ENCODE measurements around the gene SGTA.
A peak's percentile ranks its signal among the peaks of the same experiment; 100 is the strongest.

Gene SGTA

DNA sequence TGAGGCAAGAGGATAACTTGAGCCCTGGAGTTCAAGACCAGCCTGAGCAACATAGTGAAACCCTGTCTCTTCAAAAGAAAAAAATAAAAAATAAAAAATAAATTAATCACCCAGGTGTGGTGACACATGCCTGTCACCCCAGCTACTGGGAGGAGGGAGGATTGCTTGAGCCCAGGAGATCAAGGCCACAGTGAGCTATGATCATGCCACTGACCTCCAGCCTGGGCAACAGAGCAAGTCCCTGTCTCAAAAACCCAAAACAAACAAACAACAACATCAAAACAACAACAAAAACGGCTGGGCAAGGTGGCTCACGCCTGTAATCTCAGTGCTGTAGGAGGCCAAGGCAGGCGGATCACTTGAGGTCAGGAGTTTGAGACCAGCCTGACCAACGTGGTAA is 39.0 kb downstream of the SGTA start:
- FAIRE-seq: no peak

DNA sequence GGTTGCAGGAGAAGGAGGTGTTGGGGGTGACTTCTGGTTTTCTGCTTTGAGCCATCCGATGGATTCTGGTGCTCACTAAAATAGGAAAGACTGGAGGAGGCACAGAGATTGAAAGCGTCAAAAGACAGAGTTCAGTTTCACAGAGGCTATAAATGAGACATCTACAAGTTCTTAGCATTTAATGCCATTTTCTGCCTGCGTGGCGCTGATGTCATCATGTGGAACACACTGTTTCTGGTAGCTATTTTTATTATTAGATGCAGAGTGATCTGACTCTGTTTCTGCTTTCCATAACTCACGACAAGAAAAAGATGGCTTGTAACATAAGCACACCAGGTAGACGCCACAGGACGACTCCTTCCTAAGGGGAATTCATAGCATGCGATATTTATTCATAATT is 40.0 kb downstream of the SGTA start:
- no peak for FAIRE-seq

DNA sequence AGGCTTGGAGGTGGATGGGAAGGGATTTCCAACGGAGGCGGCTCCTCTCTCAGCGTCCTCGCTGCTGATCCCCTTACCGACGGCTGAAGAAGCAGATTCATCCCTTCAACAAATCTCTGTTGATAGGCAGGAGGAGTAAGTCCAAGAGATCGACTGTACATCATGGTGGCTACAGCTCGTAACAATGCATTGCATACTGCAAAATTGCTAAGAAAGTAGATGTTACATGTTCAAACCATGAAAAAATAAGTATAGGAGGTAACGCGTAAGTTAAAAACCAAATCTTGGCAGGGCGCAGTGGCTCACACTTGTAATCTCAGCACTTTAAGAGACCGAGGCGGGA is 42.8 kb downstream of the SGTA start:
- no peak for FAIRE-seq

DNA sequence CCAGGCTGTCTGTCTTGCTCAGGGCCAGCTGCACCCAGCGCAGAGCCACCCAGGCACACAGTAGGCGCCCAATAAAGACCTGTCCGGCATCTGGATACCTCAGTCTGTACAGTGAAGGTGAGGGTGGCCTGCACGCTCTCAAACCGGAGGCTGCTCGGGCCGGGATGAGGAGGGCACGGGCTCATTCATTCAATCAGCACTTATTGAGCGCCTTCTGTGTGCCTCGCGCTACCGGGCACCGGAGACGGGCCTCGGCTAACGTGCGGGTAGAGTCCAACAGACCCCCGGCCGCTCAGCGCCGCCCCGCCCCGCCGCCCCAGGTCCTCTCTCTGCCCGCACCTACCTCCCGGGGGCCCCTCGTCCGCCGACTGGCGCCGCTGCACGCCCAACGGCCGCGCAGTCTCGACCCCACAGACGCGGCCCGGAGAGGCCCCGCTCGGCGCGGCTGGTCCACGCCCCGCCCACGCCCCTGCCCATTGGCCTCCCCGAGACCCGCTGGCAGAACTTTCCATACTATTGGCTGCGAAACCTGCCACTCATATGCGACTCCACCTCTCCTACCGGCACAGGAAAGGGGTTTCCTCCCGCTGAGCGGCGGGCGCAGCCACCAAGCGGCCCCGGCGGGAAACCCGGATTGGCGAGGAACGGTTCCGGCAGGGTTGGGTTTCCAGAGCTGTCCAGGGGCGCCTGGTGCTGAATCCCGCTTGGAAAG is 43.3 kb downstream of the SGTA start, which contains the start of gene SLC39A3:
TSS of gene SLC39A3 (minus strand) at position 416 of the 712 bp plus-strand sequence. CDS start 2,760 bp downstream, outside the sequence.
- FAIRE-seq: peak; percentile 3

DNA sequence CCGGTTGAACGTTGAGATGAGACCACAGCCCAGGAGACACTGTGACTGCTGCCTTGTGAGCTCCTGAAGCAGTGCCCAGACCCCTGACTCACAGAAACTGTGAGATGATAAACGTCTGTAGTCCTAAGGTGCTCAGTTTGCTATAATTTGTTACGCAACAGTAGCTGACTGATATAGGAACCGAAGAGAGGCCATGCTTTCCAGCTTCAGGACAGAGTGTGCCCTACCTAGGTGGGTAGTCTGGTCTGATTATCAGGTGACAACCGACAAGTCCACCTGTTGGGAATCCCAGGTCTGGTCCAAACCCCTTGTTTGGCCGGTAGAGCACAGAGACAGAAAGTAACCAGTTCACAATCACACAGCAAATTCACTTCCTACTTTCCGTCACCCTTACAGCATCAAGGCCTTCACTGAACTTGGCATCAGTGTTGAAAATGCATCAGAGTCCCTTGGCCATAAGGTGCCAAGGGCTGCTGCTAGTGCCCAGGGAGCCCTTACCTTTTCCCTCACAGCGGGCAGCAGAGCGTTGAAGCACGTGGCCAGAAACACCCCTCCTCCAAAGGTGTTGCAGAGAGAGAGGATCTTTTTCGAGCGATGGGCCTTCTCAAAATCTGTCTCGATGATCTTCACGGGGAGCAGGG is 46.4 kb downstream of the SGTA start:
- FAIRE-seq: no peak

GRCh38 chr19:2735374-2735773 is 47.7 kb downstream of the SGTA start:
- no peak for FAIRE-seq

GRCh38 chr19:2734589-2735288 is 48.3 kb downstream of the SGTA start:
- FAIRE-seq: no peak

- FAIRE-seq: no peak
These were observed 49.0 kb downstream of the SGTA start for GRCh38 chr19:2733930-2734588.

- FAIRE-seq: no peak
These were observed 50.2 kb downstream of the SGTA start for GRCh38 chr19:2732883-2733282.

DNA sequence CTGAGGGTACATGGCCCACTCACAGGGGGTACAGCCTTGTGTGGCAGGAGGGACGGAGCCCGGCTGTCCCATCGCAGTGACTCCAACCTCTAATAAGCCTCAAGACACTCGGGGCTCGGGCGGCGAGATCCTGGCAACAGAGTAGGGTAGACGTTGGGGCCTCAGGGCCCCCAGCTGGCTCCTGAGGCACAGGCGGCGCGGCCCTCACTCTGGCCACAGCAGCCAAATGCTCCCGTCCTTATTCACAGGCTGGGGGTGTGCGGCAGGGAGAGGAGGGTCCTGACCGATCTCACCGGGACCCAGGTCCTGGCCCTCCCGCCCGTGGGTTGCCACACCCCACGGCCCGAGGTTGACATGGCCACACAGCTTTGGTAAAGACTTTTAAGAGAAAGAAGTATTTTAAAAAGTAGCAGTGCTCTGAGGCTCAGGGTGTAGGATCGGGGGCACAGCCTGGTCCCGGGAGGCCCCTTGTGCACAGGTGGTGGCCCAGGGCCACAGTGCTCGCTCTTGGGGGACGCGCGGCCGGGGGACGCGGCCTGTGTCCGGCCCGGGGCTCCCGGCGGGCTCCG is 50.8 kb downstream of the SGTA start:
- no peak for FAIRE-seq

GRCh38 chr19:2731181-2731995 is 51.7 kb downstream of the SGTA start:
- no peak for FAIRE-seq

- no peak for FAIRE-seq
These were observed 52.9 kb downstream of the SGTA start for GRCh38 chr19:2729943-2730818.

DNA sequence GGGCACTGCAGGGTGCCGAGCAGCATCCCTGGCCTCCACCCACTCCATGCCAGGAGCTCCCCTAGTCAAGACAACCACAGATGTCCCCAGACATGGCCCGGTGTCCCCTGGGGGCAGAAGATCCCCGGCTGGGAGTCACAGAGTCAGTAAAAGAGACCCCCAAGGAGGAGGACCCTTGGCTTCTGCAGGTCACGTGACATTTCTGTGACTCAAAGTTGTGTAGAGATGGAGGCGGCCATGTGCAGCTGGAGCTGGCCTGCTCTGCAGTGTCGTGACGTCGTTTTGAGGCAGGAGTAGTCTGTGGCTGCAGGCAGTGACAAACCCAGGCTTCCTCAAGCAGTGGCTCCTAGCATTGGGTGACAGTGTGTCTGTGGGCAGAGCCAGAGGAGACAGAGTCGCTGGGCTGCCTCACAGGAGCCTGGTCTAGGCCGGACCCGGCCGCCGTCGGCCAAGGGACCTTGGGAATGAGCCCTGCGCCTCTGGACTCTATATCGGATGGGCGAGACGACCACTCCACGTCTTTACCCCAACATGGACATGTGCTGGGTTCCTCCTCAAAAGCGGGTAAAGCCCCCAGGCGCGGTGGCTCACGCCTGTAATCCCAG is 54.2 kb downstream of the SGTA start:
- FAIRE-seq: no peak

- no peak for FAIRE-seq
These were observed 55.5 kb downstream of the SGTA start for GRCh38 chr19:2727640-2727944.

DNA sequence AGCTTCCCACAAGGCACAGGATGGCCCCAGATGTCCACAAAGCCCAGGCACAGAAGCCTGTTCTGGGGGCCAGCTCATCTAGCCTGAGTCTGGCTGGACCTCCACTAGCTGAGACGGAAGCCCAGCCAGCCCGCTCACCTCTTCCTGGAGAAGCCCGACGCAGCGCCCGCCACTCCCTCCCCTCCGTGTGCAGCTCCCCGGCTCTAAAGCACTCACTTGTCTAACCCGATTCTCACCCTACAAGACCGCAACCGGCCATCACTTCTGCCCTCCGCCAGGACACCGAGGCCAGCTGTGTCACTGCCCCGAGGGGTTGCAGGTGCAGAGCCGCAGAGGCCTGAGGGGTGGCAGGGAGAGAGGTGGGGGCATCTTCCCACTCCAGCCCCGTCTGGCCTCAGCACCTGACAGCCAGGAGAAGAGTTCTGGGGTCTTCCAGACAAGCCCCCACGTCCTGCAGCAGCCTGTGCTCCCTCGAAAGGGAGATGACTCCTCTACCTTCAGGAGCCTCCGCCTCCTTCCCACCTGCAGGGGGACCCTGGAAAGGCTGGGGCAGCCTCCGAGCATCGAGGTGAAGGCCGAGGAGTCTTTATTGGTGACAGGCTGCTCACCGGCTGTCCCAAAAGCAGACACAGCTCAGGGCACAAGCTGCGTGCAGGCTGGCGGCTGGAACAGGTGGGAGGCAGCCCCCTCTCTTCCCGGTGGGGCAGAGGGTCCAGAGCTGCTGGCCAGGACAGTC is 56.0 kb downstream of the SGTA start:
- FAIRE-seq: no peak

- no peak for FAIRE-seq
These were observed 56.8 kb downstream of the SGTA start for GRCh38 chr19:2726160-2726855.

DNA sequence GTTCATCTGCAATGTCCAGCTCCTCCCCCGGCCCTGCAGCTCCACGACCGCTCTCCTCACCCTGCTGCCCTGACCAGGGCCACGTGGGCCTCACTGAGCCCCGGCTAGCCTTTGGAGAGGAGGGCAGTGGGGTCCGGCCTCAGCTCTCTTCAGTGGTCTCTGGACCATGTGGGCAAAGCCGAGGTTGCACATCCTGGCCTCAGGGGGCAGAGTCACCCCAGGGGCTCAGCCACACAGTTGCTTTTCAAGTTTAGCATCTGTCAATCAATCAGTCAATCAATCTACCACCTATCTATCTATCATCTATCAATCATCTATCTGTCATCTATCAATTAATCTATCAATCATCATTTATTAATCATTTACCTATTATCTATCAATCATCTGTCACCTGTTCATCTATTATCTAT is 58.9 kb downstream of the SGTA start:
- FAIRE-seq: no peak

GRCh38 chr19:2723747-2724146 is 59.3 kb downstream of the SGTA start:
- no peak for FAIRE-seq

- FAIRE-seq: no peak
These were observed 59.7 kb downstream of the SGTA start for GRCh38 chr19:2723345-2723715.

Data from TTC549 (cell line).